Neural progenitor cell (in vitro differentiated cells): ENCODE measurements around the gene POTEG.
"Not testable (repeated sequence)": the region's sequence is repeated elsewhere in the genome, so short reads cannot be mapped to it uniquely, and the experiment has no call there.

Experiments
- CTCF ChIP-seq: fragments of 200-600 bp; sonication (generic); IDR thresholded peaks from 2 replicates; pipeline ENCODE4 v1.5.1; 2017; ENCODE audit warnings: antibody characterized with exemption, mild to moderate bottlenecking
- EZH2 ChIP-seq: fragments of 200-600 bp; sonication (generic); IDR thresholded peaks from 2 replicates; pipeline ENCODE4 v1.6.1; 2017; ENCODE audit warnings: antibody characterized with exemption, mild to moderate bottlenecking, moderate library complexity

DNA sequence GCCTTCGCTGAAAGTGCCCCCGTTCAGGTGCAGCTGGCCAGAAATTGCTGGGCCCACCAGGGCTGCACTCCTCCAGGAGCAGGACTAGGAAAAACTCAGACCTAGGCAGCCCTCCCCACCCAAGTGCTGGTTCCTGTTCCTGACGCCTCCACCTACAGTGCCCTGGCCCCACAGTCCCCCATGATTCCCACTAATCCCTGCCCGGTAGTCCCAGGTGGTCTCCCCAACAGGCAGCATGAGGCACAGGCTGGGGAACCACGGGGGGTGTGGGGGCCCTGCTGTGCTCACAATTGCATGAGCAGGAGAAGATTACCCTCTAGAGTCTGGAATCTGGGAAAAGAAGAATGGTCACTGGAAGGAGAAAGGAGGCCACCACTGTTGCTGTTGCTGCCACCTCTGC lies 46.4 kb upstream of the POTEG start:
- not testable (repeated sequence) for TF ChIP-seq CTCF, EZH2
